Ishikawa (cell line): Measurements from ENCODE around the gene C16orf78.

Experiments
- CEBPB ChIP-seq: IDR thresholded peaks from 2 replicates; pipeline ENCODE4 v1.6.1; 2012
- CREB1 ChIP-seq: IDR thresholded peaks from 2 replicates; pipeline ENCODE4 v1.6.1; 2012; ENCODE audit warnings: low read depth
- EGR1 ChIP-seq: IDR thresholded peaks from 2 replicates; pipeline ENCODE4 v1.6.1; 2012
- EP300 ChIP-seq: IDR thresholded peaks from 2 replicates; pipeline ENCODE4 v1.6.1; 2012; ENCODE audit warnings: borderline replicate concordance
- FOXM1 ChIP-seq: IDR thresholded peaks from 2 replicates; pipeline ENCODE4 v1.6.1; 2012; ENCODE audit warnings: low read depth, borderline replicate concordance
- MAX ChIP-seq: IDR thresholded peaks from 2 replicates; pipeline ENCODE4 v1.6.1; 2012
- NFIC ChIP-seq: IDR thresholded peaks from 2 replicates; pipeline ENCODE4 v1.6.1; 2012
- RAD21 ChIP-seq: IDR thresholded peaks from 2 replicates; pipeline ENCODE4 v1.6.1; 2012; ENCODE audit warnings: low read depth
- REST ChIP-seq: IDR thresholded peaks from 2 replicates; pipeline ENCODE4 v1.6.1; 2012; ENCODE audit warnings: low read depth, mild to moderate bottlenecking
- TAF1 ChIP-seq: IDR thresholded peaks from 2 replicates; pipeline ENCODE4 v1.6.1; 2012; ENCODE audit warnings: low read depth, mild to moderate bottlenecking
- TCF12 ChIP-seq: IDR thresholded peaks from 2 replicates; pipeline ENCODE4 v1.6.1; 2012; ENCODE audit warnings: low read depth
- TEAD4 ChIP-seq: IDR thresholded peaks from 2 replicates; pipeline ENCODE4 v1.6.1; 2012
- USF1 ChIP-seq: IDR thresholded peaks from 2 replicates; pipeline ENCODE4 v1.6.1; 2012
- YY1 ChIP-seq: IDR thresholded peaks from 2 replicates; pipeline ENCODE4 v1.6.1; 2012; ENCODE audit warnings: low read depth
- ZBTB7A ChIP-seq: IDR thresholded peaks from 2 replicates; pipeline ENCODE4 v1.6.1; 2012; ENCODE audit warnings: low read depth

Gene C16orf78

GRCh38 chr16:49330562-49331201 lies 42.9 kb upstream of the C16orf78 start:
- TF ChIP-seq TCF12 (no peak), TEAD4 (no peak), NFIC (no peak), CREB1 (no peak), YY1 (no peak), FOXM1 (no peak), ZBTB7A (no peak), USF1 (no peak)

- TF ChIP-seq RAD21: no peak
- TF ChIP-seq NFIC: no peak
- TF ChIP-seq ZBTB7A: no peak
- no peak for TF ChIP-seq MAX
- TF ChIP-seq YY1: no peak
- TF ChIP-seq REST: no peak
- TF ChIP-seq TEAD4: no peak
- no peak for TF ChIP-seq EGR1
- TF ChIP-seq TAF1: no peak
- no peak for TF ChIP-seq CREB1
- no peak for TF ChIP-seq FOXM1
- TF ChIP-seq EP300: no peak
- TF ChIP-seq CEBPB: no peak
- TF ChIP-seq TCF12: no peak
- no peak for TF ChIP-seq USF1
Measured at GRCh38 chr16:49332589-49333258, 40.9 kb upstream of the C16orf78 start.

GRCh38 chr16:49333259-49333597 lies 40.4 kb upstream of the C16orf78 start:
- no peak for TF ChIP-seq TAF1
- TF ChIP-seq NFIC: no peak
- TF ChIP-seq CREB1: no peak
- TF ChIP-seq EP300: no peak
- no peak for TF ChIP-seq TCF12
- TF ChIP-seq ZBTB7A: no peak
- no peak for TF ChIP-seq REST
- no peak for TF ChIP-seq FOXM1
- TF ChIP-seq EGR1: no peak
- TF ChIP-seq MAX: no peak
- no peak for TF ChIP-seq CEBPB
- TF ChIP-seq RAD21: no peak
- TF ChIP-seq USF1: no peak
- TF ChIP-seq TEAD4: no peak
- no peak for TF ChIP-seq YY1

GRCh38 chr16:49335828-49336227 lies 37.8 kb upstream of the C16orf78 start:
- no peak for TF ChIP-seq YY1
- no peak for TF ChIP-seq ZBTB7A
- no peak for TF ChIP-seq TAF1
- TF ChIP-seq TEAD4: no peak
- TF ChIP-seq USF1: no peak
- no peak for TF ChIP-seq CEBPB
- no peak for TF ChIP-seq EP300
- TF ChIP-seq FOXM1: no peak
- no peak for TF ChIP-seq MAX
- TF ChIP-seq TCF12: no peak
- TF ChIP-seq RAD21: no peak
- TF ChIP-seq CREB1: no peak
- TF ChIP-seq NFIC: no peak
- no peak for TF ChIP-seq REST
- TF ChIP-seq EGR1: no peak
